ENCODE data around the gene RTN4R. TPM values are rescaled to one million over a fixed set of nuclear protein-coding genes. Genes with fewer than 3 reads are reported as not detected.

Gene RTN4R
- total RNA-seq, 1 experiment from 2014 or later: 19.0 TPM

DNA sequence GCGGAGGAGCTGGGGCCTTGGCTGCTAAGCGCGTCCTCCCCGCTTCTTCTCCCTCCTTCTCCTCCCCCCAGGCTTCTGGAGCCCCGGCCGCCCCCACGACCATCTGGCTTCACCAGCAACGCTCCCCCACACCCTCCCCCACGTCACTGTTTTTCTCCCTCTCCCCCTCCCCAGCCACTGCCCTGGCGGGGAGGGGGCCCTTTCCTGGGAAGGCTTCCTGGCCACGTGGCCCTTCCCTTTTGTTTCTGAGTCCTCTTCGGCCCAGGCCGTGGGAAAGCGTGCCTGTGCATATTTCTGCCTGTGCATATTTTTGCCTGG is 27.7 kb downstream of the RTN4R start:
- no peak overlapping the region for H3K9ac ChIP-seq (ENCODE audit: low read length)
- no TSS peak for BruUV-seq (replicated peaks)

More for the DNA sequence above, 27.7 kb downstream of the RTN4R start:
- H3K4me3 ChIP-seq (replicated peaks in 1 of 2; ENCODE audit: low read depth in 1 of 2, low read length in 2 of 2): no peak overlapping the region
- no peak overlapping the region for H2AFZ ChIP-seq (ENCODE audit: low read depth, low read length, poor library complexity, severe bottlenecking)
- H3K4me2 ChIP-seq (ENCODE audit: low read length): no peak overlapping the region
- H3K79me2 ChIP-seq (ENCODE audit: insufficient read depth, low read length): no peaks in the 10 kb centered on the region
- H3K27me3 ChIP-seq (ENCODE audit: insufficient read depth, low read length): no peaks in the 10 kb centered on the region
- ChIA-PET POLR2A (no interaction called here), RAD21 (ENCODE audit: low non-redundant PET in 1 of 2, low total read pairs in 2 of 2, uncharacterized antibody in 2 of 2, unreplicated experiment in 2 of 2) (no interaction called here), CTCF (no interaction called here)
- no peaks in the 10 kb centered on the region for H3K9me2 ChIP-seq (ENCODE audit: insufficient read depth)
- H3K9me3 ChIP-seq (ENCODE audit: control insufficient read depth in 1 of 2, insufficient read depth in 1 of 2, low read depth in 1 of 2, low read length in 2 of 2): no peaks in the 10 kb centered on the region
- peaks cover 7 to 18% of the 10 kb centered on the region in 2 experiments; a peak in 3 of 4 replicates for H3K4me1 ChIP-seq (ENCODE audit: control insufficient read depth in 1 of 2, insufficient read depth in 2 of 2, low read length in 2 of 2)
- H3K27ac ChIP-seq (ENCODE audit: low read depth, low read length): no peak overlapping the region
- H4K20me1 ChIP-seq (ENCODE audit: insufficient read depth): no peaks in the 10 kb centered on the region
- no peak for TF ChIP-seq RAD21 (IDR thresholded peaks at IDR 0.05; ENCODE audit: low read depth)
- TF ChIP-seq, protein P1, sequence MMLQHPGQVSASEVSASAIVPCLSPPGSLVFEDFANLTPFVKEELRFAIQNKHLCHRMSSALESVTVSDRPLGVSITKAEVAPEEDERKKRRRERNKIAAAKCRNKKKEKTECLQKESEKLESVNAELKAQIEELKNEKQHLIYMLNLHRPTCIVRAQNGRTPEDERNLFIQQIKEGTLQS (IDR thresholded peaks at IDR 0.05): no peak
- TF ChIP-seq CBX3 (IDR thresholded peaks at IDR 0.05; ENCODE audit: low read depth): no peak
- no peak for TF ChIP-seq EGR1 (IDR thresholded peaks at IDR 0.05; ENCODE audit: low read depth)
- TF ChIP-seq, protein P2, sequence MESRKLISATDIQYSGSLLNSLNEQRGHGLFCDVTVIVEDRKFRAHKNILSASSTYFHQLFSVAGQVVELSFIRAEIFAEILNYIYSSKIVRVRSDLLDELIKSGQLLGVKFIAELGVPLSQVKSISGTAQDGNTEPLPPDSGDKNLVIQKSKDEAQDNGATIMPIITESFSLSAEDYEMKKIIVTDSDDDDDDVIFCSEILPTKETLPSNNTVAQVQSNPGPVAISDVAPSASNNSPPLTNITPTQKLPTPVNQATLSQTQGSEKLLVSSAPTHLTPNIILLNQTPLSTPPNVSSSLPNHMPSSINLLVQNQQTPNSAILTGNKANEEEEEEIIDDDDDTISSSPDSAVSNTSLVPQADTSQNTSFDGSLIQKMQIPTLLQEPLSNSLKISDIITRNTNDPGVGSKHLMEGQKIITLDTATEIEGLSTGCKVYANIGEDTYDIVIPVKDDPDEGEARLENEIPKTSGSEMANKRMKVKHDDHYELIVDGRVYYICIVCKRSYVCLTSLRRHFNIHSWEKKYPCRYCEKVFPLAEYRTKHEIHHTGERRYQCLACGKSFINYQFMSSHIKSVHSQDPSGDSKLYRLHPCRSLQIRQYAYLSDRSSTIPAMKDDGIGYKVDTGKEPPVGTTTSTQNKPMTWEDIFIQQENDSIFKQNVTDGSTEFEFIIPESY (IDR thresholded peaks at IDR 0.05; ENCODE audit: extremely low read depth, insufficient replicate concordance, low read length): no peak
- TF ChIP-seq EZH2 (IDR thresholded peaks at IDR 0.05): no peak
- TF ChIP-seq TCF7L2 (IDR thresholded peaks at IDR 0.05; ENCODE audit: borderline replicate concordance, extremely low read depth, insufficient read depth, insufficient read length): no peak
- TF ChIP-seq SRF (IDR thresholded peaks at IDR 0.05; ENCODE audit: low read depth): no peak
- TF ChIP-seq, protein P3, sequence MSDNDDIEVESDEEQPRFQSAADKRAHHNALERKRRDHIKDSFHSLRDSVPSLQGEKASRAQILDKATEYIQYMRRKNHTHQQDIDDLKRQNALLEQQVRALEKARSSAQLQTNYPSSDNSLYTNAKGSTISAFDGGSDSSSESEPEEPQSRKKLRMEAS (IDR thresholded peaks at IDR 0.05): no peak
- no peak for TF ChIP-seq ELF1 (IDR thresholded peaks at IDR 0.05; ENCODE audit: borderline replicate concordance, low read depth)
- H3K36me3 ChIP-seq (ENCODE audit: control insufficient read depth in 1 of 2, insufficient read depth in 2 of 2, low read length in 2 of 2): no peaks in the 10 kb centered on the region
- intact Hi-C loops (cut with micrococcal nuclease): no loop called here
- ATAC-seq: no peak
- no peak for DNase-seq (ENCODE audit: low read depth, low spot score)

Measured in HCT116 (cell line).